Mucosa of descending colon (tissue), 3 donors: ENCODE data around the gene C1orf116. TPM values are rescaled to one million over a fixed set of nuclear protein-coding genes. Genes with fewer than 3 reads are reported as not detected.

Experiments
- ATAC-seq: fragments of 200-7000 bp; cut with Tn5 transposase; one replicate; pipeline ENCODE4 v1.9.1; 2020; ENCODE audit warnings: mild to moderate bottlenecking, moderate library complexity
- DNase-seq, 3 donors: peaks; one replicate each; pipeline ENCODE4 v3.0.0-alpha.2; 2020
- H3K36me3 ChIP-seq: fragments of 200-600 bp; one replicate; pipeline ENCODE4 v1.8.0; 2021; ENCODE audit warnings: low read depth, mild to moderate bottlenecking
- H3K4me1 ChIP-seq: fragments of 200-600 bp; one replicate; pipeline ENCODE4 v1.8.0; 2021; ENCODE audit warnings: low read depth, mild to moderate bottlenecking
- H3K4me3 ChIP-seq: fragments of 200-600 bp; one replicate; pipeline ENCODE4 v1.8.0; 2021; ENCODE audit warnings: mild to moderate bottlenecking
- H3K9me3 ChIP-seq: fragments of 200-600 bp; one replicate; pipeline ENCODE4 v1.8.0; 2021; ENCODE audit warnings: mild to moderate bottlenecking
- CTCF ChIP-seq: fragments of 200-600 bp; IDR thresholded peaks from one replicate; pipeline ENCODE4 v1.8.0; 2022; ENCODE audit warnings: antibody characterized with exemption, mild to moderate bottlenecking
- intact Hi-C, 2 donors: fragments of 100-400 bp; cut with DNase I in 1 of 2; cut with micrococcal nuclease in 1 of 2; formaldehyde crosslinking; loops; one replicate each; pipeline versions ENCODE4 v1.11.0 to v1.11.1; 2022; cut with DNase I, micrococcal nuclease
- total RNA-seq, 3 donors: library from RNA; stranded (reverse); fragmentation: NEBNext Ultra II Directional in 2 of 3; extraction: Animal tissue kit (Norgen Biotek cat#: 25700) in 2 of 3; gene quantifications; one replicate each; pipeline versions ENCODE4 v1.2.1 to v1.2.4, GENCODE V29; 2021 to 2023
- donor health status: DM: no; HTN: no; CAD: no; lungs with moderate emphysema.
- donor health status: DM: no; HTN: no; CAD: no.
- donor health status: DM: no; HTN: yes; CAD: no.

Gene C1orf116
- total RNA-seq, 3 donors from 2014 or later: 8.7 to 31.0 (median 25.4) TPM

GRCh38 chr1:207024202-207025145 is 8.1 kb downstream of the C1orf116 start:
- Histone ChIP-seq H3K4me1 (peaks cover 45% of the 10 kb centered on the region), H3K4me3 (no peak overlapping the region)

GRCh38 chr1:207022996-207023679 is 9.4 kb downstream of the C1orf116 start:
- ATAC-seq: no peak
- Histone ChIP-seq H3K4me3 (no peak overlapping the region), H3K4me1 (peaks cover 34% of the 10 kb centered on the region), H3K36me3 (no peaks in the 10 kb centered on the region), H3K9me3 (no peaks in the 10 kb centered on the region)
- no peak for TF ChIP-seq CTCF
- DNase-seq: no peak
- intact Hi-C loops: no loop called here

More at GRCh38 chr1:207024202-207025145, 8.1 kb downstream of the C1orf116 start:
- DNase-seq (no peak), ATAC-seq (no peak)
- H3K36me3 ChIP-seq: no peaks in the 10 kb centered on the region
- intact Hi-C loops: no loop called here
- no peaks in the 10 kb centered on the region for H3K9me3 ChIP-seq
- no peak for TF ChIP-seq CTCF

GRCh38 chr1:207021876-207022596 is 10.5 kb downstream of the C1orf116 start:
- DNase-seq (no peak), ATAC-seq (no peak)
- H3K4me3 ChIP-seq: no peak overlapping the region
- no peaks in the 10 kb centered on the region for H3K36me3 ChIP-seq
- peaks cover 23% of the 10 kb centered on the region for H3K4me1 ChIP-seq
- H3K9me3 ChIP-seq: no peaks in the 10 kb centered on the region
- intact Hi-C loops: no loop called here
- no peak for TF ChIP-seq CTCF

- ATAC-seq (no peak), DNase-seq (no peak)
- intact Hi-C loops: no loop called here
- TF ChIP-seq CTCF: no peak
- Histone ChIP-seq H3K36me3 (no peaks in the 10 kb centered on the region), H3K4me3 (no peak overlapping the region), H3K4me1 (peaks cover 17% of the 10 kb centered on the region), H3K9me3 (no peaks in the 10 kb centered on the region)
These were observed 11.3 kb downstream of the C1orf116 start for GRCh38 chr1:207021139-207021861.

- intact Hi-C loops: no loop called here
- Histone ChIP-seq H3K9me3 (no peaks in the 10 kb centered on the region), H3K4me3 (no peak overlapping the region), H3K36me3 (no peaks in the 10 kb centered on the region), H3K4me1 (peaks cover 13% of the 10 kb centered on the region)
- no peak for TF ChIP-seq CTCF
- no peak for DNase-seq
- no peak for ATAC-seq
These were observed 11.8 kb downstream of the C1orf116 start for GRCh38 chr1:207020709-207021107.
